K562 (cell line): ENCODE results near the gene MECP2. TPM values are rescaled to one million over a fixed set of nuclear protein-coding genes. Genes with fewer than 3 reads are reported as not detected.

Source experiments
- BMI1 ChIP-seq: fragments of 150-350 bp; IDR thresholded peaks from 2 replicates; pipeline ENCODE4 v1.6.1; 2014; ENCODE audit warnings: low read length
- DMBX1 ChIP-seq: fragments of 250-450 bp; sonication (Bioruptor Pico); IDR thresholded peaks from 2 replicates; pipeline ENCODE4 v1.8.0; 2022; ENCODE audit warnings: inconsistent platforms, mild to moderate bottlenecking, moderate library complexity, borderline replicate concordance
- E2F1 ChIP-seq: sonication (generic); formaldehyde crosslinking; IDR thresholded peaks from 2 replicates; pipeline ENCODE4 v1.8.1; 2023; ENCODE audit warnings: mild to moderate bottlenecking, missing genetic modification reagents, moderate library complexity
- FUS ChIP-seq: fragments of 200-400 bp; formaldehyde crosslinking; optimal IDR thresholded peaks from 2 replicates; pipeline ENCODE3; 2017; ENCODE audit warnings: low read depth, low read length
- MEIS2 ChIP-seq: fragments of 450-650 bp; IDR thresholded peaks from 2 replicates; pipeline ENCODE4 v1.6.1; 2014; ENCODE audit warnings: mild to moderate bottlenecking; ENCODE audit not compliant: partially characterized antibody
- NFXL1 ChIP-seq: fragments of 450-650 bp; formaldehyde crosslinking; IDR thresholded peaks from 2 replicates; pipeline ENCODE4 v1.4.0; 2021; ENCODE audit warnings: mild to moderate bottlenecking
- NR2F6 ChIP-seq: fragments of 450-650 bp; formaldehyde crosslinking; IDR thresholded peaks from 2 replicates; pipeline ENCODE4 v1.4.0; 2020; ENCODE audit warnings: mild to moderate bottlenecking
- NR3C1 ChIP-seq: sonication (generic); formaldehyde crosslinking; IDR thresholded peaks from 2 replicates; pipeline ENCODE4 v1.8.1; 2022; ENCODE audit warnings: missing genetic modification reagents
- RNF2 ChIP-seq: sonication (generic); IDR thresholded peaks from 2 replicates; pipeline ENCODE4 v1.6.1; 2016
- ZHX1 ChIP-seq: fragments of 150-350 bp; conservative IDR thresholded peaks from 2 replicates; pipeline ENCODE4 v1.6.1; 2014; ENCODE audit warnings: low read length
- ZNF212 ChIP-seq: fragments of 450-650 bp; formaldehyde crosslinking; IDR thresholded peaks from 2 replicates; pipeline ENCODE4 v1.4.0; 2020; ENCODE audit warnings: mild to moderate bottlenecking
- ZNF239 ChIP-seq: fragments of 250-450 bp; sonication (Bioruptor Pico); IDR thresholded peaks from 2 replicates; pipeline ENCODE4 v1.4.0; 2020; ENCODE audit warnings: mild to moderate bottlenecking
- ZNF77 ChIP-seq: fragments of 250-450 bp; sonication (Bioruptor Pico); IDR thresholded peaks from 2 replicates; pipeline ENCODE4 v1.5.0; 2020
- polyA plus RNA-seq, 8 experiments: library from polyadenylated mRNA; depleted of rRNA in 4 of 8; stranded (reverse) in 5 of 8; unstranded in 3 of 8; fragments of >200 nt; fragmentation: Nextera tagmentation in 2 of 8; fragmentation: Illumina TruSeq in 1 of 8; extraction: Ambion mirVana in 2 of 8; extraction: Trizol in 1 of 8; gene quantifications; 2 replicates each; pipeline versions ENCODE4 v1.2.1 to v1.2.3, GENCODE V29; 2011 to 2014; ENCODE audit warnings: inconsistent platforms in 1 of 8, missing spikeins in 1 of 8
- total RNA-seq, 7 experiments: library from RNA; depleted of rRNA in 6 of 7; stranded (reverse); fragments of >200 nt in 6 of 7; fragmentation: Illumina TruSeq in 2 of 7; extraction: Trizol in 2 of 7; gene quantifications; 2 replicates each; pipeline versions ENCODE4 v1.2.1 to v1.2.3, GENCODE V29; 2011 to 2021; ENCODE audit warnings: low replicate concordance in 1 of 7
- TF ChIP-seq, protein P1 (sequence below): fragments of 450-650 bp; IDR thresholded peaks from 2 replicates; pipeline ENCODE4 v1.6.1; 2014; ENCODE audit warnings: low read depth, mild to moderate bottlenecking, moderate library complexity, borderline replicate concordance
- TF ChIP-seq, protein P2 (sequence below), 2 experiments: fragments of 450-650 bp; IDR thresholded peaks; 2 replicates each; pipeline ENCODE4 v1.6.1; 2018; ENCODE audit warnings: mild to moderate bottlenecking in 2 of 2, low read depth in 1 of 2; ENCODE audit not compliant: partially characterized antibody in 2 of 2

The MECP2 gene
- total and polyA plus RNA-seq, 9 of the 15 experiments (the other 6 are each of a cell fraction or from before 2014, with no cell fraction given), result 2.1 to 50.9 (median 30.5) TPM

- TF ChIP-seq ZNF212, result no peak
- TF ChIP-seq BMI1, result no peak
- TF ChIP-seq NR2F6 (CRISPR knock-in tag), result no peak
- TF ChIP-seq, protein P1, sequence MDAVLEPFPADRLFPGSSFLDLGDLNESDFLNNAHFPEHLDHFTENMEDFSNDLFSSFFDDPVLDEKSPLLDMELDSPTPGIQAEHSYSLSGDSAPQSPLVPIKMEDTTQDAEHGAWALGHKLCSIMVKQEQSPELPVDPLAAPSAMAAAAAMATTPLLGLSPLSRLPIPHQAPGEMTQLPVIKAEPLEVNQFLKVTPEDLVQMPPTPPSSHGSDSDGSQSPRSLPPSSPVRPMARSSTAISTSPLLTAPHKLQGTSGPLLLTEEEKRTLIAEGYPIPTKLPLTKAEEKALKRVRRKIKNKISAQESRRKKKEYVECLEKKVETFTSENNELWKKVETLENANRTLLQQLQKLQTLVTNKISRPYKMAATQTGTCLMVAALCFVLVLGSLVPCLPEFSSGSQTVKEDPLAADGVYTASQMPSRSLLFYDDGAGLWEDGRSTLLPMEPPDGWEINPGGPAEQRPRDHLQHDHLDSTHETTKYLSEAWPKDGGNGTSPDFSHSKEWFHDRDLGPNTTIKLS, result no peak
- no peak for TF ChIP-seq ZNF77 (CRISPR knock-in tag)
- TF ChIP-seq, protein P2, sequence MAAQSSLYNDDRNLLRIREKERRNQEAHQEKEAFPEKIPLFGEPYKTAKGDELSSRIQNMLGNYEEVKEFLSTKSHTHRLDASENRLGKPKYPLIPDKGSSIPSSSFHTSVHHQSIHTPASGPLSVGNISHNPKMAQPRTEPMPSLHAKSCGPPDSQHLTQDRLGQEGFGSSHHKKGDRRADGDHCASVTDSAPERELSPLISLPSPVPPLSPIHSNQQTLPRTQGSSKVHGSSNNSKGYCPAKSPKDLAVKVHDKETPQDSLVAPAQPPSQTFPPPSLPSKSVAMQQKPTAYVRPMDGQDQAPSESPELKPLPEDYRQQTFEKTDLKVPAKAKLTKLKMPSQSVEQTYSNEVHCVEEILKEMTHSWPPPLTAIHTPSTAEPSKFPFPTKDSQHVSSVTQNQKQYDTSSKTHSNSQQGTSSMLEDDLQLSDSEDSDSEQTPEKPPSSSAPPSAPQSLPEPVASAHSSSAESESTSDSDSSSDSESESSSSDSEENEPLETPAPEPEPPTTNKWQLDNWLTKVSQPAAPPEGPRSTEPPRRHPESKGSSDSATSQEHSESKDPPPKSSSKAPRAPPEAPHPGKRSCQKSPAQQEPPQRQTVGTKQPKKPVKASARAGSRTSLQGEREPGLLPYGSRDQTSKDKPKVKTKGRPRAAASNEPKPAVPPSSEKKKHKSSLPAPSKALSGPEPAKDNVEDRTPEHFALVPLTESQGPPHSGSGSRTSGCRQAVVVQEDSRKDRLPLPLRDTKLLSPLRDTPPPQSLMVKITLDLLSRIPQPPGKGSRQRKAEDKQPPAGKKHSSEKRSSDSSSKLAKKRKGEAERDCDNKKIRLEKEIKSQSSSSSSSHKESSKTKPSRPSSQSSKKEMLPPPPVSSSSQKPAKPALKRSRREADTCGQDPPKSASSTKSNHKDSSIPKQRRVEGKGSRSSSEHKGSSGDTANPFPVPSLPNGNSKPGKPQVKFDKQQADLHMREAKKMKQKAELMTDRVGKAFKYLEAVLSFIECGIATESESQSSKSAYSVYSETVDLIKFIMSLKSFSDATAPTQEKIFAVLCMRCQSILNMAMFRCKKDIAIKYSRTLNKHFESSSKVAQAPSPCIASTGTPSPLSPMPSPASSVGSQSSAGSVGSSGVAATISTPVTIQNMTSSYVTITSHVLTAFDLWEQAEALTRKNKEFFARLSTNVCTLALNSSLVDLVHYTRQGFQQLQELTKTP (IDR thresholded peaks at IDR 0.05; ENCODE audit: low read depth in 1 of 2, partially characterized antibody in 2 of 2), result peak in 1 of 2 experiments; percentile 68
- no peak for TF ChIP-seq NFXL1 (CRISPR knock-in tag)
- TF ChIP-seq RNF2, result peak; percentile 70
- TF ChIP-seq ZHX1, result no peak
- peak; percentile 56; the same call in 1 of the 2 replicates for TF ChIP-seq DMBX1 (CRISPR knock-in tag)
- TF ChIP-seq MEIS2, result peak; percentile 87
- no peak for TF ChIP-seq ZNF239 (CRISPR knock-in tag)
- TF ChIP-seq E2F1 (CRISPR knock-in tag), result no peak
- no peak for TF ChIP-seq FUS
- no peak for TF ChIP-seq NR3C1
Observed at GRCh38 chrX:154123241-154124219, 26.0 kb upstream of the MECP2 start (continued).
